Measurements from ENCODE around the gene PLA2G2C.

PLA2G2C gene

DNA sequence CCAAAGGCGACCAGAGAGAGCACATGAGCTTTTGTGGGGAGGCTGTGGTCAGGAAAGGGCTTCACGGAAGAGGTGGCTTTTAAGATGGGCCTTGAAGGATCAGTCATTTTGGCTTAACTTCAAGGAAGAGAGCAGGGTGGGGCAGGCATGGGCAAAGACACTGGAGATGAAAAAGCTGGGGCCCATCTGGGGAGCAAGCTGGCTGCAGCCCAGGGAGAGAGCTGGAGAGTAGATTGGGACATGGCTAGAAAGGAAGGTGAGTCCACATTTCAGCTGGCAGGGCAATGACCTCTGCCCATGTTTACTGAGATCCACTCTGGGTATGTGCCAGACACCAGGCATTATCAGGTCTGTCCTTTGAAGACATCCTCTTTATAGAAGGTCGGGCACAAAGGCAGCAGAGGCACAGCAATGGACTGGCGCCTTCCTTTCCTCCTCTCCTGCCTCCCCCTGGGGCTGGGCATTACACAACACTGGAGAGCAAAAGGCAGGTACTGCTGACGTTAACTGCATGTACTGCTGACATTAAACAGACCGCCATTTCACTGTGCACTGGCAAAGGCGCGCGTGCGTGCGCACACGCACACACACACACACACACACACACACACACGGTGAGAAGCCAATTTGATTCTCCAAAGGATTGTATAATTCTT is 2.6 kb downstream of the PLA2G2C start:
- no peak for DNase-seq (ENCODE audit: low read depth)

DNA sequence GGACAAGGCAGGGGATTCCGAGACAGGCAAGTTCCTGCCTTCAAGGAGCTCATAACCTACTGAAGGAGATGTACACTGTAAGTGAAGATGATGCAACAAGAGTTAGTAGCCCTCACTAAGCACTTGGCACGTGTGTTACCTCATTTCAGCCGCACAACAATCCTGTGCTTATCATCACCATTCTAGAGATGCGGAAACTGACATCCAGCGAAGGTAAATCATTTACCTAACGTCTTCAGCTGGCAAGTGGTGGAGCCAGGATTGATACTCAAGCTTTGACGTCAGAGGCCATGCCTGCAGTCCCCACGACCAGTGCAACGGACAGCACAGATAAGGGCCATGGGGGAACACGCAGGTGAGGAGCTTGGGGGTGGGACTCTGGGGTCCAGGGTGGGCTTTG is 3.3 kb downstream of the PLA2G2C start:
- no peak for DNase-seq (ENCODE audit: low read depth)

DNA sequence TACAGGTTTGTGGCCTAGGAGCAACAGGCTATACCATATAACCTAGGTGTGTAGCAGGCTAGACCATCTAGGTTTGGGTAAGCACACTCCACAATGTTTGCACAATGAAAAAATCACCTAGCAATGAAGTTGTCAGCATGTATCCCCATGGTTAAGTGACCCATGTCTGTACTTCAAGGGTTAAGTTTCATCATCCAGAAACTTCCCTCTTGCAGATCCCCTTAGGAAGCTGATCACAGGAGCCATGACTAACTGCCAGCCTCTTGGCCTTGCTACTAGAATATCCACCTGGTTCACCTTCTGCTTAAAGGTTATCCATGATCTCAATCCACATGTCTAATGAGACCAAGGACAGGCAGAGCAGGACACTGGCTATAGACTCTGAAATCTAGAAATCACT is 3.9 kb downstream of the PLA2G2C start:
- no peak for DNase-seq (ENCODE audit: low read depth)

DNA sequence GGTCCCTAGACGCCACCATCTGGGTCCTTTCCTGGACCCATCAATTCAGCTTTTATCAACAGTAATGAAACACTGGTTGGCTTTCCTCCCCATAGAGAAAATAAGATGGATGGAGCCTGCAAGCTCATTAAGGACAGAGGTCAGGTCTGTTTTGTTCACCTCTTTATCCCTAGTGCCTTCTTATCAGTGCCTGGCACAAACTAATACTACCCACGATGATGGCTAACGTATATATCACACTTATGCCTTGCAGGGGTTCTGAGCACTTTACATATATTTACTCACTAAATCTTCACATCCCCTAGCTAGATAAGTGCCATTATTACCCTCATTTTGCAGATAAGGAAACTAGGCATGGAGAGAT is 5.5 kb downstream of the PLA2G2C start:
- no peak for DNase-seq (ENCODE audit: low read depth)

DNA sequence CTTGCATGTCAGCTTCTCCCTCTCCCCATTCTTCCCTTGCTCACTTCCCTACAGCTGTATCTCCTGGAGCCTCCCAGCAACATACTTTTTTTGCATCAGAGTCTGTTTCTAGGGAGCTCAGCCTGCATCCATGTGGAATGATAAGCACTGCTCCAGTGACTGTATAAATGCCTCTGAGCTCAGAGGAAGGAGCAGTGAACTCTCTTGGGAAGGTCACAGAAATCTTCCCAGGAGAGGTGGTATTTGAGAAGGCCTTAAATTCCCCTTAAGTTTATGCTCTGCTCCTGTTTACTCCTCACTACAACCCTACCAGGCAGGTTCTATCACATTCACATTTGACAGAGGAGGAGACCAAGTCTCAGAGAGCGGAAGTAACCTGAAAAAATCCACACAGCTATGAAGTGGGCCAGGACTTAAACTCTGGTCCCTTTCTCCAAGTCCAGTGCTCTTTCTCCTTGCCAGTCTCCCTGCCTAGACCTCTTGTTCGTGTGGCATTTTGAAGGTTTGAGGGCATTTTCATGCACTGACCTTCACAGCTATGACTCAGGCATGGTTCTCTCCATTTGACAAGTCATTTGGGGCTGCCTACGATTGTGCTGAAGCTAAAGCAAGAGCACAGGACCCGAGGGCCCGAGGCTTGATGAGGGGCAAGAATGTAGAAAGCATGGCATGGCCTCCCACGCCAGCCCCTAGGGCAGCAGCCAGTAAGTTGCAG is 6.0 kb downstream of the PLA2G2C start:
- no peak for DNase-seq (ENCODE audit: low read depth)

DNA sequence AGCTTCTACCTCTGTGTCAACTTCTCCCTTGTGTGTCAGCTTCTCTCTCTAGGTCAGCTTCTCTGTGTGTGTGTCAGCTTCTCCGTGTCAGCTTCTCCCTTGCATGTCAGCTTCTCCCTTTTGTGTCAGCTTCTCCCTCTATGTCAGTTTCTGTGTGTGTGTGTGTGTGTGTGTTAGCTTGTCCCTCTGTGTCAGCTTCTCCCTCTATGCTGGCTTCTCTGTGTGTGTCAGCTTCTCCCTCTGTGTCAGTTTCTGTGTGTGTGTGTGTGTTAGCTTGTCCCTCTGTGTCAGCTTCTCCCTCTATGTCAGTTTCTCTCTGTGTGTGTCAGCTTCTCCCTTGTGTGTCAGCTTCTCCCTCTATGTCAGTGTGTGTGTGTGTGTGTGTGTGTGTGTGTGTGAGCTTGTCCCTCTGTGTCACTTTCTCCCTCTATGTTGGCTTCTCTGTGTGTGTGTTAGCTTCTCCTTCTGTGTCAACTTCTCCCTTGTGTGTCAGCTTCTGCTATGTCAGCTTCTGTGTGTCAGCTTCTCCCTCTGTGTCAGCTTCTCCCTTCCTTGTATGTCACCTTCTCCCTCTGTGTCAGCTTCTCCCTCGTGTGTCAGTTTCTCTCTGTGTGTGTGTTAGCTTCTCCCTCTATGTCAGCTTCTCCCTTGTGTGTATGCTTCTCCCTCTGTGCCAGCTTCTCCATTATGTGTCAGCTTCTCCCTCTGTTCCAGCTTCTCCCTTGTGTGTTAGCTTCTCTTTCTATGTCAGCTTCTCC is 6.8 kb downstream of the PLA2G2C start:
- no peak for DNase-seq (ENCODE audit: low read depth)

DNA sequence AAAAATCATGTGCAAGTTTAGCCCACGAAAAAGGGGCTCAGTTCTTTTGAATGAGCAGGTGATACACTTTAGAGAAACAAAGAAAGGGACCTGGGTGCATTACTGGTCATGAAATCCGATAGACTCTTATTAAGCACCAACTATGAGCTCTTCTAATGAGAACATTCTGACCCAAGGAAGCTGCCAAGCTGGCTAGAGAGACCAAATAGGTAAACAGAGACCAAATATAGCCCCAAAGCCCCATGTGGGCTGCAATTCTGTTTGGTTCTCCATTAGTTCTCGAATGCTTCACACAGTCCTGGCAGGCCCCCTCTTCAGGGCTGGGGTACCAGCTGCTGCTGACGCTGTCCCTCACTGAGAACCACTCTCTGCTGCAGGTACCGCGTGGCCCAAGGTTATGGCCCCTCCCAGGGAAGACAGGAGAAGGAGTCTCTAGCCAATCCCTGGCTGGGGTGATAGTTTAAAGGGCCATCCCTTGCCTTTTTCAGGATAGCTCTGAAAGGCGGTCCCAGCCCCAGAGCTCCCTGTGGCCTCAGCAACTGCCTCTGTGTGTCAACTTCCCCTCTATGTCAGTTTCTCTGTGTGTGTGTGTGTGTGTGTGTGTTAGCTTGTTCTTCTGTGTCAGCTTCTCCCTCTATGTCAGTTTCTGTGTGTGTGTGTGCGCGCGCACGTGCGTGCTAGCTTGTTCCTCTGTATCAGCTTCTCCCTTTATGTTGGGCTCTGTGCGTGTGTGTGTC is 7.5 kb downstream of the PLA2G2C start:
- no peak for DNase-seq (ENCODE audit: low read depth)

DNA sequence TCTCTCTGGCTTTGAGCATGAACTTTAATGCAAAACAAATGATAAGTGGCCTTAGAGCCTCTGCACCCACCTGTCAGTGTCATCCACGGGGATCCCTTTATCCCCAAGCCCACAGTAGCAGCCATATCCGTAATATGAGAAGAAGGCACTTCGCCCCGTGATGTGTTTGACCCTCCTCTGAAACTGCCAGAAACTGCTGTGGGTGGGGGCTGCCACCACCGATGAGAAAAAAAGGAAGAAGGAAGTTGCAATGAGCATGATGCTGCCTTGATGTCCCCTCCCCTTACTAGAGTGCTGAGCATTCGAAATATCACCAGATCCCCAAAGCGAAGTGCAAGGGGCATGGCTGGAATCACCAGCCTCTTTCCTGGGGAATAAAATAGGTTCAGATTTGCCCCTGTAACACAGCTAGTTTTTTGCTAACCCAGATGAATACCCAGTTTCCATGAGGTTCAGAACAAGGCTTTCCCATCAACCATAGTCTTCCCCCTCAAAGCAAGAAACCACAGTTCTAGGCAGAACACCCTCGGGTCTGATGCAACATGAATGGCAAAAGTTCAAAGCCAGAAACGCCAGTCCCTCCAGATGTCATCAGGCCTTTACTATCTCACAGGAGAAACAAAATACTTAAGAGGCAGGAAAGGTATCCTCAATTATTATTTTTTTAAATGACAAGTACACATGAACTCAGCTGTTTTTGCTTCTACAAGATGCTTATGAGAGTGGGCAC is 11.2 kb downstream of the PLA2G2C start:
- DNase-seq (ENCODE audit: low read depth): no peak

DNA sequence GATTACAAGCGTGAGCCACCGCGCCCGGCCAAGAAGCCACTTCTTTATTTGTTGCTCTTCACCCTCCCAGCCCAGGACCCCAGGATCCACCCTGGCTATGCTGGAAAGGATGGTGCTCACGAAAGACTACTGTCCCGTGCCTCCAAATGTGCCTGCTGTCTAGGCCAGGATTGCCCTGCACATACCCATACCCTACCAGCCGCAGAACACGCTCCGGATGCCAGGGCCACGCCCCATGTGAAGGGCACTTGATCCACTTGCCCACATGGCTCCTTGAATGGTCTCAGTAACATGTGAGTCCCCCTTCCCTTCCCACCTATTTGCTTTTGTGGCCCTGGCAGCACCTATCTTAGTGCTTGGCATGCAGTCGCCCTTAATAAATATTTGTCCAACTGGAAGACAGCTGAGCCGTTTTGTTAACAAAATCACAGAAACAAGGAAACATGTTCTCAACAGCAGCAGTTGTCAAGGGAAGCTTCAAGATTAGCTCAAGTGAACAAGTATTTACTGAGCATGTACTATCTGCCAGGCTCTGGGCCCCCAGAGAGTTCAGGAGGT is 14.2 kb downstream of the PLA2G2C start:
- no peak for DNase-seq (ENCODE audit: low read depth)

DNA sequence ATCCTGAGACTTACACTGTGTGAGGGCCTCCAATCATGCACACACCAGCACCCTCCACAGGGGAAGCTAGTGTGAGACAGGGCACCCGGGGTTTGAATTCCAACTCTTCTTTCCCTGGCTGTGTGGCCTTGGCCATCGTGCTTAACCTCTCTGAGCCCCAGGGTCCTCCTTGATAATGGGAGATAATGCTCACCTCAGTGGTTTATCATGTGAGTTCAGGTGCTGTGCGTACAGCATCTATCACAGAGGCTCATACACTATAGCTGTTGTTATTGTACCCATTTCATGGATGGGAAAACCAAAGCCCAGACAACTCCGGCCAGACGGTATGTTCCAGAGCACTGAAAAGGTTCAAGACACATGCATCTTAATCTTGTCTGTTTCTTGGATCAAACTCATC is 16.4 kb downstream of the PLA2G2C start:
- DNase-seq (ENCODE audit: low read depth): no peak

DNA sequence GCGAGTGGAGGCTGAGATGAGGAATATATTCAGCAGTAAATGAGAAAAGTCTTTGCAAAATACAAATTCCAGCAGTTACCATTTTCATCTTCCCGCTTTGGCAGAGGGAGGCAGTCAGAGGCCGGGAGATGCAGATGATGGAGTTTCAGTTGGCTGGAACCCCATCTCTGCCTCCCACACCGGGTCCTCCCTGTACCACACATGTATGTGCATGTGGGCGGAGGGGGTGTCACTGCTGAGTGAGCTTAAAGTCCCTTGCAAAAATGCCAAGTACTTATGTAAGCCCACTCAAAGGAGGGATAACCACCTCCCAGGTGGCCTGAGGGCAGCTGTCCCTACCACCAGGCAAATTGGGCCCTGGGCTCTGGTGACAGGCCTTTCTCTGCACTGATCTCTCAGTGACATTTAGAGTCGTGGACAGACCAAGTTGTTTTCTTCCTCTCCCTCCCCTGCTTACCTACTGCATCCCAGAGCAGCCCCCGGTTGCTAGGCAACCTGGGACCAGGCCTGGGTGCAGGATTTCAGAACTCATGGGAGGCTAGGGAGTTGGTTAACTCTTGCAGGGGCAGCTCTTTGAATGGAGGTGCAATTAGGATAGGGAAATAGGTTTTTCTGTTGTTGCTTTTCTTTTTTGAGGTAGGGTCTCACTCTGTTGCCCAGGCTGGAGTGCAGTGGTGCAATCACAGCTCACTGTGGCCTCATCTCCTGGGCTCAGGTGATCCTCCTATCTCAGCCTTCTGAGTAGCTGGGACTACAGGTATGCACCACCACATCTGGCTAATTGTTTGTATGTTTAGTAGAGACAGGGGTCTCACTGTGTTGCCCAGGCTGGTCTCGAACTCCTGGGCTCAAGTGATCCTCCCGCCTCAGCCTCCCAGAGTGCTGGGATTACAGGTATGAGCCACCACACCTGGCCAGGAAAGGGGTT is 17.5 kb downstream of the PLA2G2C start:
- no peak for DNase-seq (ENCODE audit: low read depth)

DNA sequence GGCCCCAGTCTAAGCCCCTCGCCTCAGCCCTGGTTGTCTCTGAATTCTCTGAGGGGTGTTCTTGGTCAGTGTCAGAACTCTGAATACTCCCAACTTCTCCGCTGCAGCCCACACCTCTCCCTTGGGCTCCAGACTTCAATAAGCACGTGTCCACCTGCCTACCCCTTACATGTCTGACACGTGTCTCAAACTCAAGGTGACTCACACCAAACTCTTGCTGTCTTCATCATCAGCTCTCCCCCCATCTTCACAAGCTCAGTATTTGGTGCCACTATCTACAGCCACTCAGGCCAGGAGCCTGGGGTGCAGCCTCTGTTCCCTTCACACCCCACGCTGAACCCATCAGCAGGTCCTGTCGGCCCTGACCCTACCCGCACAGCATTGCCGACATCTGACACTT is 19.2 kb downstream of the PLA2G2C start:
- no peak for DNase-seq (ENCODE audit: low read depth)

DNA sequence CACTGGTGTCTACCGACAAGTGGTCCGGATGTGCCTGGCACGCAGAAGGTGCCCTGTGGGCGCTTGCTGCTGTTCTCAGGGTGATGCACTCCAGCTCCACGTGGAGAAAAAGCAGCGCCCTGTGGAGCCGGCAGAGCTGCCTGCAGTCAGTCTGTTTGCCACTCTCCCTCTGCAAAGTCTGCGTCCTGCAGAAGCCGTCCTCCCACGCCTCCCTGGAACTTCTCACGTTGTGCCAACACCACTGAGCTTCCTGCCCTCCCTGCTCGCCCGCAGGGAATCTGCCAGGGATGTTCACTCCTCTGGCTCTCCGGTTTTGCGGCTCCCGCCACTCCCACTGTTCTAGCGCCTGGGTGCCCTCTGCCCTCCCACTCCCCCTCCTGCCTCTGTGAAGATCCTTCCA is 20.3 kb downstream of the PLA2G2C start:
- no peak for DNase-seq (ENCODE audit: low read depth)

DNA sequence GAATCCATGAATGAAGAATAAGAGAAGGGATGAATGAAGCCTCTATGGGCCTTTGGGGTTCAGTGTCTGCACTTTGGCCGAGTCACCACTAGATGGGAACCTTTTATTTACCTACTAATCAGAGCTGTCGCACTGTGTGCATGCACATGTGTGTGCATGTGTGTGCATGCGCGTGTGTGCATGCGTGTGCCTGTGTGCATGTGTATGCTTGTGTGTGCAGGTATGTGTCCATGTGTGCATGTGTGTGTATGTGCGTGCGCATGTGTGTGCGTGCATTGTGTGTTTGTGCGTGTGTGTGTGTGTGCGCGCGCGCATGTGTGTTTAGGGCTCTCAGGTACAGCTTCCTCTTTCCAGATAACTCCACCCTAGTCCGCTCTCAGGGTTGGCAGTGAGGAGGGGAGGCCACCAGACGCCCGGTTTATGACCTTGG is 20.8 kb downstream of the PLA2G2C start:
- DNase-seq (ENCODE audit: low read depth): no peak

DNA sequence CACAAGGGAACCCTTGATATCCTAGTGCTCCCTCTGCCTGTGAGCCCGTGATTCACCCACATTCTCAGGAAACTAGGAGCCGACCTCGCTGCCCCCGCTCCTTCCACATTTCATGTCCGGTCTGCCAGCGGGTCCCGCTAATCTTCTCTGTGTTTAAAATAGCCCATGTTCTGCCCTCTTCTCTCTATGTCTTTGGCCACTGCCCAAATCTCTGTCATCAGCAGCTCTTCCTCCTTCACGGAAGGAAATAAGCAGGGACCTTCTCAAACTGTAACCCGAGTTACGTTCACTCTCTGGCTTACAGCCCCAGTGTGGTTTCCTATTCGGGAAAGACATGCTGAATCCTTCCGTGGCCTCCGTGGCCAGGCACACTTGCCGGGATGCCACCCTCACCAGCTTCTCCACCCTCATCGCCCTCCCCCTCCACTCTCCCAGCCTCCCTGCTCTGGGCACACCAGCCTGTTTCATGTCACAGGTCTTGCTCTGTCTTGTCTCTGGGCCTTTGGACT is 21.6 kb downstream of the PLA2G2C start:
- DNase-seq (ENCODE audit: low read depth): no peak

DNA sequence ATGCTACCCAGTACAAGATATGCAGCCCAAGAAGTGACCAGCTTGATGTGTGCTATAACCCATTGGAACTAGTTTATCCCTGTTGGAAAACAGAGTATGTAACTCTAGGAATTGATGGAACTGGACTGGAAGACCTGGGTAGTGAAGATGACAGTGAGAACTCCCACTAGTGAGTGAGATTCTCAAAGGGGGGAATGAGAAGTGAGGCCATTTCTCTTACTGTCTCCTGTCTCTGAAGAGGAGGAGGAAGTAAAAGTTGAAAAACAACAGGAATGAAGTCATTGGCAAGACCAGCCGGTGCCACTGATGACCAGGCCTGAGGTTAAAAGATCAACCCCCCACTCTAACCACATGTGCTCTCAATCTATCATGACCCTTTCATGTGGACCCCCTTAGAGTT is 26.3 kb downstream of the PLA2G2C start:
- DNase-seq (ENCODE audit: low read depth): no peak

DNA sequence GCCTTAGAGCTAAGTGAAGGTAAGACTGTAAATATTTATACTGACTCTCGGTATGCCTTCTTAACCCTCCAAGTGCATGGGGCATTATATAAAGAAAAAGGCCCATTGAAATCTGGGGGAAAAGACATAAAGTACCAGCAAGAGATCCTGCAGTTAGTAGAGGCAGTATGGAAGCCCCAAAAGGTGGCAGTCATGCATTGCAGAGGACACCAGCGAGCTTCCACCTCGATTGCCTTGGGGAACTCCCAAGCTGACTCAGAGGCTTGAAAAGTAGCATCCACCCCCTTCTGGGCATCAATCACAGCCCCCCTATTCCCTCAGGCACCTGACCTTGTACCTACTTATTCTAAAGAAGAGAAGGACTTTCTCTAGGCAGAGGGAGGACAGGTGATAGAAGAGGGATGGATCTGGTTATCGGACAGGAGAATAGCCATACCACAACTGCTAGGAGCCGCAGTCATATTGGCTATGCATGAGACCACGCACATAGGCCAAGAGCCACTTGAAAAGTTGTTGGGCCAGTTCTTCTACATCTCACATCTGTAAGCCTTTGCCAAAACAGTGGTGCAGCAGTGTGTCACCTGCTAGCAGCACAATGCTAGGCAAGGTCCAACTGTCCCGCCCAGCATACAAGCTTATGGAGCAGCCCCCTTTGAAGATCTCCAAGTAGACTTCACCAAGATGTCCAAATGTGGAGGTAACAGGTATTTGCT is 27.8 kb downstream of the PLA2G2C start:
- no peak for DNase-seq (ENCODE audit: low read depth)

DNA sequence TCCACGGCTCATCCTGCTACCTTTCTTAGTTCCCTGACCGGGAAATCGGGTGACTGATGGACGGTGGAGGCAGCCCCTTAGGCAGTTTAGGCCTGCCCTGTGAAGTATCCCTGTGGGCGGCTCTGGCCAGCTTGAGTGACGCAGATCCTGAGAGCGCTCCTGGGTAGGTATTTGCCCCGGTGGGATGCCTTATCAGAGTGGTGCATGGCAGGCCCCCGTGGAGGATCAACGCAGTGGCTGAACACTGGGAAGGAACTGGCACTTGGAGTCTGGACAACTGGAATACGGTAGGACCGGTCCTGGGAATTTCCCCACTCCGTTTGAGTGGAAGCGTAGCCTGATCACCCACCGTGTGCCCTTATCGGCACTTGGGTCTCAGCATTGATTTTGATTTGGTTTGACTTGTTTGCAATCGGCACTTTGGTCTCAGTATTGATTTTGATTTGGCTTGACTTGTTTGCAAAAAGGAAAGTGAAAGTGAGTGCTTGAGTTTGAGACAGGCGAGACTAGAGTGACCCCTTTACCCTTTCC is 32.0 kb downstream of the PLA2G2C start:
- no peak for DNase-seq (ENCODE audit: low read depth)

DNA sequence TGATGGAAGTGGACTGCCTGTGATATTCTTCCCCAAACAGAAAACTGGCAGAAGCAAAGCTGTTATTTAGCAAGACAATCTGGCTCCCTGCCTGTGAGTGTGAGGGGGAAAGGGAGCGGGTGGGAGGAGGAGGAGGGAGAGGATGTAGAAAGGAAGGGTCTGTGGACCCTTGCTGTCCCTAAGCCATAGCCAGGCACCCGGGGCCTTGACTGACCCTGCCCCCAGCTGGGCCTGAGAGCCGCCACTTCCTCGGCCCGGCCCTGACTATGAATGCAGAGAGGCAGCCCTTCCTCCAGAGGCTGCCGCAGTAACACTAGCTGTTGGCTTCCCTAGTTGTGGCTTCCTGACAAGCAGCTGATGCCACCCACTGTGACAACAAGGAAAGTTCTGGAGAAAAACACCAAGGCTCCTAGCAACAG is 33.3 kb downstream of the PLA2G2C start:
- no peak for DNase-seq (ENCODE audit: low read depth)
